ENCODE results near the gene SH3TC1.

SH3TC1 gene

DNA sequence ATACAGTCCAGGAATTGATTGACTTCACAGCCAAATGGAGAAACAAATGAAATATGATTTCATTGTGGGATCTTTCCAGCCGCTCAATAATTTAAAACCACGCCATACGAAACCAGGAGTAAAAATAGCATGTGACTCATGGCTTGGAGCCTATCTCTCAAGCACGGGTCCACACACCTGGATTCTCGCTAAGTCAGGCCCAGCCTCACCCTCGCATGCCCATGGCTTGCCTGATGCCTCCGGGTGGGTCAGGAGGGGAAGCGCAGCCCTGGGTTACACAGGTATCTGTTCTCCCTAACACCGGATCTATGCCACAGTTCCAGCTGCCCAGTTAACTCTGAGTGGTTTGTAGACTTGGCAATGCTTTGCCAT is 34.9 kb upstream of the SH3TC1 start:
- no peak for DNase-seq (ENCODE audit: low spot score)

DNA sequence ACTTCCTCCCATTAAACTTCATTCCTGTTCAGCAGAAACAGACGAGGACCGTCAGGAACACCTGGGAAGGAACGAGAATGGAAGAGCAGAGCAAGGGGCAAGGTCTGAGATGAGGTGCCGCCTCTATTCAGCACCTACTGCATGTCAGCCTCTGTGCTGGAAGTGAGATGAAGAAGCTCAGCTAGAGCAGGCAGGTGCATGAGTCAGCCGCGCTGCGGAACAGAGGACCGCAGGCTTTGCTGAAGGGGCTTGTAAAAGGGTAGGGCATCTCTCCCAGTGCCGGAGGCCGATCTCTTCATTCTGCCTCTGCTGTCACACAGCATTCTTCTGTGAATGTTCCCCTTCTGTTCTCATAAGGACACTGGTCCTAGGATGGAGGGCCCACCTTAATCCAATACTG is 34.4 kb upstream of the SH3TC1 start:
- DNase-seq (ENCODE audit: low spot score): no peak

DNA sequence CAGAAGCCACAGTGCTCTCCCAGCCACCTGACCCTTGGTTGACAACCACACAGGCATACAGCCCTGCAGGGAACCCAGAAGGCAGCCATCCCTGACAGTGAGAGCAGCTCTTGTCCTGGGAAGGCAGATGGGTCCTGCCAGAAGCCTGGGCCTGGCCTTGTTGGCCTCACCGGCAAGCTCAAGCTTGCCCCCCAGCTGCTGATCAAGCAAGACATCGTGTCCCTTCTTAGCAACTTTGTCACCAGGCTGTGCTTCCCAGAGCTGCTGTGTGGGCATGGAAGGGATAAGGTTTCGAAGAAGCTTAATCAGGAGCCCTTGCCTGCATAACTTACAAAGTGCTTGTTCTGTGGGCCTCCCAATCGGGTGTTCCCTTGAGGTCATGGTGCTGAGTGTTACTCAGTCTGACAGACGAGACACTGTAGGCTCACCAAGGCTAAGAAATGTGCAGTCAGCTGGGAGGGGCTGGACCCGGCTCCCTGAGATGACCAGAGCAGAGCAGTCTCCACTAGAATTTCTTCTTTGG is 33.7 kb upstream of the SH3TC1 start:
- no peak for DNase-seq (ENCODE audit: low spot score)

DNA sequence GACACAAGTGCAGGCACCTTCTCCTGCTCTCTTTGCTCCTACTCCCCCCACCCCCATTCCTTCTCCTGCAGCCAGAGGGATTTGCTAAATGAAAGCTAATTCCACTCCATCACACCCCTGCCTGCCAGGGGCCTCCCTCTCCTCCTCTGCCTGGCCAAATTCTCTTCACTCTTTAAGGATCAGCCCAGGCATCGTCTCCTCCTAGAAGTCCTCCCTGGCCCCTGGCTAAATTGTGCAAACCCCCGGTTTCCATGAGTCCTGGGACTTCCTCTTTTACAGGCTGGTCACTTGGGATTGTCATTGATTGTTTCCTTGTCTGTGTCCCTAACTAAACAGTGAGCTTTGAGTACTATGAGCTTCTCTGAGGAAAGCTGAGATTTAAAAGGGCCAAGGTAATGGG is 31.8 kb upstream of the SH3TC1 start:
- DNase-seq (ENCODE audit: low spot score): peak; percentile 21

DNA sequence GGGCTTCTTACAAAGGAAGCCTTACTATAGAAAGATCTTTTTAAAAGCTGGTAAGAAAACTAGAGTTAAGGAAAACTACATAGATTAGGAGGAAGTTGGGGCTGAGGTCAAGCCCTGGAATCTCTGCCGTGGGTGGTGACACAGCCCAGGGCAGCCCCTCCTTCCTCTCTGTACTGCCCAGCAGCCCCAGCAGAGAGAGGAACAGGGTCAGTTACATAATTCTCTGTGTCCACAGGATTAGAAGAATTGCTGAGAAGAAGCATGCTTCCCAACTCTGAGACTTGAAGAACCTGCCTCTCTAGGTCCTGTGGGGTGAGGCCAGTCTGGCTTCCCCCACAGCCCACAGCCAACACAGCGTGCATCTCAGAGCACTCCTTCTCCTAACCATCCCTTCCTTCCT is 31.3 kb upstream of the SH3TC1 start:
- DNase-seq (ENCODE audit: low spot score): peak; percentile 61

DNA sequence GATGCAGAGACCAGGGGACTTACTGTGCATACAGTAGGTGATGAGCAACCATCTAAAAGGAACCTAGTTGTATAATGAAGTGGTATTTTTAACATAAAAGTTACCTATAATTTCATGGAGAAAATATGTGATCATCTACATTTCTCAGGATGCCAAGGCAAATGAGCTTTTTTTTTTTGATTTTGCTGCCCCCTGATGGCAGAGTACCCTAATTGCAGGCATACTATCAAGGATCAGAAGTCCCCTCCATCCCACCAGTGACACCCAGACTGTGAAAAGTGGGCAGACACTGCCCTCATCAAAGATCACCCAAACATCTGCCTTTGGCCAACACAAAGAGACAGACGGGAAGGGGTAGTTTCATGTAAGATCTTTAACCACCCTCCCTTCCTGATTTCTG is 30.9 kb upstream of the SH3TC1 start:
- DNase-seq (ENCODE audit: low spot score): no peak

DNA sequence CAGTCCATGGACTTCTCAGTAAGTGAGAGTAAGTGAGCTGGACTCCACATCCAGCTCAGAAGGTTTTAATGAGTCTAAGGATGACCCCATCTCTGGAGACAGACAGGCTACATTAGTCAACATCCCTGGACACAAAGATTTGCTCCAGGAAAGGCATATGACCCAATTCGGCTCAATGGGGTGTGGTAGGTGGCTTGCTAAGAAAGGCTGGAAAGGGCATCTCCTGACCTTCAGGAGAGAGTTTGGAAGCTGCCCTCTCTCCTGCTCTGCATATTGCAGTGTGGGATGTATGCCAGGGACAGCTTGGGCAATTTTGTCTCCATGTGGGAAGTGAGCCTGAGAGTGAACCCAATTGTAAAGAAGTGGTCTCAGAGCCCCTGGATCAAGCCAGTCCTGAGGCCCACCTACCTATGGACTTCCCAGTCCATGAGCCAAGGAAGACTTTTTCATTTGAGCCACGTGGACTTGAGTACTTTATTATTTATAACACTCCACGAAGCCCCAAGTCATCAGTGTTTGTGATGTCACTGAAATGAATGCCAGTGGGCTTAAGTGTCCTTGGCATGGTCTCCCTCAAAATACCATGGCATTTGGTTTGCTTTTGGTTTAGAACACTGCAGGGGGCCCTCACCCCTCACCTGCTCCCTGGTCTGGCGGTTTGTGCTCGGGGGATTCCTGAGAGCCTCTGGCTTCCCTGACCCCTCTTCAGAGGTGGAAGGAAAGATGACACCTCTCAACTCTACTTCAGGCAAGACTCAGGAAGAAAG is 30.1 kb upstream of the SH3TC1 start:
- DNase-seq (ENCODE audit: low spot score): no peak

DNA sequence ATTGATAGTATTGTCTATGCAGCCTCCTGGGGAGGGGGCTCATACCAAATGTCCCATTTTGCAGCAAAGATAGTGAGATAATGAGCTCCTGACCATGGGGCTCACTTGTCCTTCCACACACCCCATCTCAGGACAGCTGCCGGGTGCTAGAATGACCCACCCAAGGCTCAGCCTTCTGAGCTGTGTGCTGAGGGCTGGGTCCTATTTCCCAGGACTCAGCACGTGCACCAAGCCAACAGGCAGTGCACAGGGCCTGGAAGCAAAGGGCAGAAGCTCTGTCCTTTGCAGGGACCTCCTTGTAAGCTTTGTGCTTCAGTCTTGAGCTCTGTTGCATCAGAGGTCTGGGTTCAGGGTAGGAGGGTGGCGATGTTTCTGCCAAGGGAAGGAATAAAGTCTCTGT is 29.3 kb upstream of the SH3TC1 start:
- no peak for DNase-seq (ENCODE audit: low spot score)

DNA sequence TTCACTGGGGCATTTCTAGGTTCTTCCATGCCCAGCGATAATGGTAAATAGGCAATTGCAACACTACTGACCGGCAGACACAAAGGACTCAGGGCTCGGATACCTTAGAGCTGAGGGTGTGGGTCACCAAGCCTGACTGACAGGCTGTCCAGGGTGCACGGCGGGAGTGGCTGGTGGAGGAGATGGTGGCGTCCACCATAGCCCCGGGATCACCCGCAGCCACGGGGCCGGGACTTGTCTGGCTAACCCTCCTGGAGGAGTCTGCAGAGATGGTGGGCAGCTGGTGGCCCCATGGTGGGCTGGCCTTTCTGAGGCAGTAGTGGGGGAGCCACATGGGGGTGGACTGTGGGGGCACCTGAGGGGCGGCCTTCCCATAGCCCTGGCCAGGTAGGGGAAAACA is 28.7 kb upstream of the SH3TC1 start:
- DNase-seq (ENCODE audit: low spot score): no peak

DNA sequence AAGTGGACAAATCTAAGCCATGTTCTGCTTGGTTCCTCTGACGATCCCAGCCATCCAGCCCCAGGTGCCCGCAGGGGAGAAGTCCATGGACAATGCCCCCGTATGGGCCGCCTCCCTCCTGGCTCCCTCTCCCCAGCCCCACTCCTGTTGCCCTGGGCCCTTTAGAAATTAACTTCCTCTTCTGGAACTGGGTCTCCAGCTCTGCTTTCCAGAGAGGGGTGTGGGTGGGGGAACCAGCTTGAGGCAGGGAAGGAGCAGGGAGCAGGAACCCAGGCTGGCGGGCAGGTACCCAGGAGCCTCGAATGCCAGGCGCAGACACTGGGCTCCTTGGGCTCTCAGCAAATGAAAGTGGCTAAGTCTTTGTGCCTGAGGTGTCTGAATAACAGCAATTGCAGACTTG is 27.8 kb upstream of the SH3TC1 start:
- DNase-seq (ENCODE audit: low spot score): no peak

DNA sequence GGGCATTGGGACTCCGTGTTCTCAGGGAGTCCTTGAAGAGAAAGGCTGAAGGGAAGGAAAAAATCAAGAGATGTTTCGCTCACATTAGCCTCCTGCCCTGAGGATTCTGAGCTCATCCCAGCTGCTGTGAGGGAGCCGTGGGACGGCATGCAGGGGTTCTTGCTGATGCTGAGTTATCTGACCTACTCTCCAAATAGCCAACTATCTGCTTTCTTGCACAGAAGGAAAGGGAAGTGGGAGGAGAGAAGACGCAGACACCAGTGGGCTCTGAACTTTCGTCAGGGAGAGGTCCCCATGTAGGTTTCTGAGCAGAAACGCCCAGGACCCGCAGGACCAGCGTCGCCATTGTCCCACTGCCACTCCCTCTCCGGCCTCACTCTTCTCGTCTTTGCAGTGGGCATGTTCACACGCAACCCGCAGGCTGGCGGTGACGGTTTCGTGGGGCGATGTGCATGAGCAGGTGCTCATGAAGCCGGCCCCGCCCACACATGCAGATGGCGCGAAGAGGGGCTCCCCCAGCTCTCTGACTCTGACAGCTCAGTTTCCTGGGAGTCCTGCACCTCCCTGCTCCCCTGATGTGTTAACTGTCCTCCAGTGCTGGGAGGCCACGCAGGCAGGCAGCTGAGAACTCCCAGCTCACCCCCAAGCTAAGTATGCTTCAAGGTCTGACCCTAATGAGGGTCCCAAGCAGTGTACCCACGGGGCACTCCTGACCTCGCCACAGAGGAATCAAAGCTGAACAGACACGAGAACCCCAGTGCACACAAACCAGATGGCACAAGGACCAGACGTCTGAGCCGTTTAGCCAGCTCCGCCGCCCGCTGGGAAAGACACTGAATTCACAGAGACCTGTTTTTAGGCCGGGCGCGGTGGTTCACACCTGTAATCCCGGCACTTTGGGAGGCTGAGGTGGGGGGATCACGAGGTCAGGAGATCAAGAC is 26.8 kb upstream of the SH3TC1 start:
- no peak for DNase-seq (ENCODE audit: low spot score)

DNA sequence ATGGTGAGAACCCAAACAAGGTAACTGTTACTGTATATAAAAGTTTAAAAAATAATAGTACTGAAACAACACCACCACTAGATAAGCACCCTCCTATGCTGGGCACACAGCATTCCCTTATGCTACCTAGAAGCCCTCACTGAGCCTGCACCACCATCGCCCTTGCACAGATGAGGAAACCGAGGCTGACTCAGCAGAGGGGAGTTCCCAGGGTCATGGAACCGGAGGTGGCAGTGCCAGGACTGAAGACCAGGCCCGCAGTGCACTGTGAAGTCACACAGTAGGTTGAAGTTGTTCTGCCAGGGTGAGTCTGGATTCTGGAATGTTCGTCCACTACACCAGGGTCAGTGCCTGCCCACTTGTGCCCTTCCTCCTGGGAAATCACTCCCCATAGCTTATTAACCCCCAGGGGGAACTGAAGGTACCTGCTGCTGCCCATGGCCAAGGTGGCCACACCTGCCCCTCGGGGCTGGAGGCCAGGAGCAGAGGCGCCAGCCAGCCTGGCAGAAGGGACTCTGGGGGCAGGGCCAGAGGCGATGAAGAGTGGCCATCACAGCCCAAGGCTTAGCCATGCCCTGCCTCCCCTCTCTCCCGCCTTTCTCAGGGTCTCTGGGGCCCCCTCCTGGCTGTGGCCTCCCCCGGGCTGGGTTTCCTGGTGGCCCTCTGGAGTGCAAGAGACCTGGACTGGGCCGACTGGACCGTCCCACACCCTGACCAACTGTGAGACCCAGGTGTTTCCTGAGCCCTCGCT is 25.4 kb upstream of the SH3TC1 start:
- no peak for DNase-seq (ENCODE audit: low spot score)

DNA sequence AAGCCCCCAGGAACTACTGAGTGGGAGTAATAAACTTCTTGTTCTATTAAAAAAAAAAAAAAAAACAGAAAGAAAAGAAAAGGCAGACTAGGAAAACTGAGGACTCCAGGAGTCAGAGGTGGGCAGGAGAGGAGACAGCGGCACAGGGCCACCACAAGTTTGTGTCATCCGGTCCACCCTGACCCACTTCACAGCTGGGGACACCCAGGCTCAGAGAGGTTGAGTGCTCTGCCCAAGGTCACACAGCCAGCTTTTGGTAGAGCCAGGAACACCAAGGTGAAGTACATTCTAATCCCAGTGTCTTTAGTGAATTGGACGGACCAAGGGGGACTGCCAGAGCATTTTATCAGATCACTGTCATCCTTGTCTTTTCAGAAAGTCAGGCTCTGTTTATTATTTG is 24.1 kb upstream of the SH3TC1 start:
- DNase-seq (ENCODE audit: low spot score): no peak

DNA sequence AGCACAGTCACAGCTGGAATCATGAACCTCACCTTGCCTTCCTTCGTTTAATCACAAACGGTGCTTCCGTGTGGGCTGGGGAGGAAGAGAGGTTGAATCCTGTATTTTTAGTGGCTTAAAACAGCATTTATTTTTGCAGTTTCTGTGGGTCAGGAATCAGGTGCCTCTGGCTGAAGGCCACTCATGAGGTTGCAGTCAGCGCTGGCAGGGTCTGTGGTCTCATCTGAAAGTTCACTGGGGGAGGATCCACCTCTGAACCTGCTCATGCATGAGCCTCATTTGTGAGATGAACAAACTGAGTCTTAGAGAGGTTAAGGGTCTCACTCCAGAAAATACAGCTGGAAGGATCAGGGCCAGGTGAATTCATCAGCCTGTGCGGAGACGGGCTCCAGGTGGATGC is 23.4 kb upstream of the SH3TC1 start:
- DNase-seq (ENCODE audit: low spot score): no peak

DNA sequence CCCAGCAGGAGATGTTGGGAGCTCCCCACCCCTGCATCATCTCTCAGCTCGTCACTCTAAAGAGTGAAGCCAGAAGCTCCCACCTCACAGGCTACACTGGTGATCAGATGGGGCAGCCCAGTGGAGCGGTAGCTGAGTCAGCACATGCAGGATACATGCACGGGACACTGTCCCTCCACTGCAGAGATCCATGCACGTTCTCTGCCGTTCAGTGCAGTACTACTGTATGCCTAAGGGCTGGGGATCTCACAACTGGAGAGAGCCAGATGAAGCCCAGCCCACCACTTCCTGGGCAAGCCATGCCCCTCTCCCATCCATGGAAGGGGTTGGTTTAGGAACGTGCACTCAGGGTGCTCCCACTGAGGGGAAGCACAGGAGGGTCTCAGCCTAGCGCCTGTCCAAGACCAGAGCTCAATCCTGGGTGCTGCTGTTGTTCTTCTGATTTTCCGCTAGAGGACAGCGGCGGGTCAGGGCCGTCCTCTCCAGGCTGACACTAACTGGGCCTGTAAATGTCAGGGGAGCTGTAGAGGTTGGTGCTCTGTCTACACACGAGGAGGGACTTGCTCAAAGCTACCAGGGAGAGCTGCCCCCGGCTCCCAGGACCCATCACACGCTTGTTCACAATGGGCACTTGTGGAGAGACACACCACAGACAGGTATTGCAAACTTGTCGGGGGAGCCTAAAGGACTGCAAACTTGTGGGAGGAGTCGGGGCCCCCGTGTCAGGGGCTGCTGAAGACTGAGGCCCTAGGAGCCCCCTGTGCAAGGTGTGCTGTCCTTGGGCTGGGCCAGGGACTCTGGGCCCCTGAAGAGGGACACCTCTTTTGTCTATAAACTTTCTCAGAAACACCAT is 22.3 kb upstream of the SH3TC1 start:
- peak; percentile 26 for DNase-seq (ENCODE audit: low spot score)

DNA sequence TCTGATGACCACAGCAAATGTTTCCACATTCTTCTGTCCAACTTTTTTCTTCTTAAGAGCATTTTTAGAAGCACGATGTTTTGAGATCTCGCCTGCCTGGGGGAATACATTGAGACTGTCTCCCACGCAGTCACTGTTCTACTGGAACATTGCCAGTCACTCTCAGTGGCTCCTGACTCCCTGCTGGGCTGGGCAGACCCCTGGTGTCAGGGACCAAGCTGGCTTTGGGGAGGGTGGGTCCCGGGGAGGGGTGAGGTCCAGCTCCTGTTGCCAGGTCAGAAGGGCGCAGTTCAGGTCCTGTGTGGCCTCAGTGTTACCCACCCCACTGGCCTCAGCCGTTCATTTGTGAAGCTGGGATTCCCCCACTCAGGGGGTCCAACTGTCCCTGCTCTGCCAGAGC is 21.5 kb upstream of the SH3TC1 start:
- DNase-seq (ENCODE audit: low spot score): no peak

DNA sequence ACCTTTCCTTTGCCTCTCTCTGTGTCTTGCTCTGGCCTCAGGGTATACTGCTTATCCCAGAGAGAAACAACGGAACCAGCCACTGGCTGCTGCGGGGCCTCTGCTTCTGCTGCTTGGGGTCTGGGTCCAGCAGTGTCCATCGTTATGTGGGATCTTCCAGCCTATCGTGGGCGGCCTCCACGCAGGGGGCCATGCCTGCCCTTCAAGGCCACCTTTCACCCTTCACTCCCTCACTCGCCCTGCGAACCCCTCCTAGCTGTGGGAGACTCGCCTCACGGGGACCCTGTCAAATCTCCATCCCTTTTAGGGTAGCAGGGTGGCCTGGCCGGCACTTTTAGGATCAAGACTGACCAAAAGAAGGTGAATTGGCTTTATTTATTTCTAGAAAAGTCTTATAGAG is 21.1 kb upstream of the SH3TC1 start:
- no peak for DNase-seq (ENCODE audit: low spot score)

DNA sequence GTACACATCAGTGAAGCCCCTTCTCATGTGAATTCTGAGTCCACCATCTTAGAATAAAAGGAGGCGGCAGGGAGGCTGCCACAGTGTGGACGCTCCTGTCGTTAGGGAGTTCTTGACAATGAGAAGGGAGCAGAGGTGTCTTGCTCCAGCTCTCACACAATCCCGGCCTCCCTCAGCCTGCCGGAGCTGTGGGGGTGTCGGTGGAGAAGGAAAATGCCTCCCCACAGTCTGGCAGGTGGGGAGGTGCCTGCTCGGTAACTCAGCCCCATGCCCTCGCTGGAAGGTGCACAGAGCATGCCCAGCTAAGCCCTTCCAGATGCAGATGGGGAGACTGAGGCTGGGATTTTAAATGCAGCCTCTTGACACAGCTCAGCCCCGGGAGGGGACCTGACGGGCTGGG is 20.0 kb upstream of the SH3TC1 start:
- DNase-seq (ENCODE audit: low spot score): no peak

DNA sequence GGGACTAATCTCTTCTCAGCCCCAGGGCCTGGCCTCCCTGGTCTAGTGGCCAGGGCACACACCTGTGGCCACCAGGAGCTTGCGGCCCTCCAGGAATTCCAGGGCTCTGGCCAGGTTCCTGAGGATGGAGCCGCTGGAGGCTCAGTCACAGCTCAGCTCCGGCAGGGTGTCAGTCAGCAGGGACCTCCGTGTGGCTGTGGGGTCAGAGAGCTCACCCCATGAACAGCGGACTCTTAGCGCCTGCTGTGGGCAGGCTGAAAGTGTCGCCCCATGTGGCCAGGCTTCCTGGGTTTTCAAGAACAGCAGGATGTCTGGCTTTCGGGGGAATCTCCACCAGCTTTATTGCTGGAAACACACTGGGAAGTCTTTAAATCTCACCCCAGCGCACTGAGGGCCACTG is 19.3 kb upstream of the SH3TC1 start:
- no peak for DNase-seq (ENCODE audit: low spot score)

DNA sequence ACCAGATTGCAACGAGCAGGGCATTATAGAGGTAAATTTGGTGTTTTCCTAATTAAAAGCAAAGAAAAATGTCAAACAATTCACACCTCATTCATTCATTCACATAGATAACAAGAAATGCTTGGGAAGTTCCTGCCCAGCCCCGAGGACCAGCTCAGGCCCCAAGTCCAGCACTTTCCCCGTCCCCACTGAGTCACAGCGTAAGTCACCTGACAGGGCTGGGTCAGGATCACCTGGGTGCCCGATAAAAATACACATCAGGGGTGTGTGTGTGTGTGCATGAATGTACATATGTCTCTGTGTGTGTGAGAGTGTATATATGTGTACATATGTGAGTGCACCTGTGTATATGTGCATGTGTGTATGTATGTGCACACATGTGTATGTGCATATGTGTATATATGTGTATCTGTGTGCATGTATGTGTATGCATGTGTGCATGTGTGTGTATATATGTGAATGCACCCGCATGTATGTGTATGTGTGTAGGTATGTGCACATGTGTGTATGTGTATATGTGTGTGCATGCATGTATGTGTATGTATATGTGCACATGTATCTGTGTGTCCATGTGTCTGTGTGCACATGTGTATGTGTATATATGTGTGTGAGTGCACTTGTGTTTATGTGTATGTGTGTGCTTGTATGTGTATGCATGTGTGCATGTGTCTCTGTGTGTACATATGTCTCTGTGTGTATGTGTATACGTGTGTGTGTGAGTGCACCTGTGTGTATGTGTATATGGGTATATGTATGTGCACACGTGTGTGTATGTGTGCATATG is 18.6 kb upstream of the SH3TC1 start:
- DNase-seq (ENCODE audit: low spot score): no peak

DNA sequence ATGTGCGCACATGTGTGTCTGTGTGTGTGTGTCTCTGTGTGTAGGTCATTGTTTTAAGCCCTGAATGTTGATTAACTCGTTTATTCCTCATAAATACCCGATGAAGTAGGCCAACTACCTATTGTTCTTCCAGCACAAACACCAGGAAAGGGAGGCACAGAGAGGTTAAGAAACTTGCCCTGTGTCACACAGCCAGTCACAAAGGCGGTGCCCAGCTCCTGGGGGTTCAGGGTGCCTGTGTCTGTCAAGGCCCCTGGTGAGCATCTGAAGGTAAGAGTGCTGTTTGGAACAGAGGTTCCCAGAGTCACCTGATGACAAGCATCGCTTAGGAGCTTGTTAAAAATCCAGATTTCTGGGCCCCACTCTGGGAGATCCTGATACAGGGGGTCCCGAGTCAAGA is 18.0 kb upstream of the SH3TC1 start:
- DNase-seq (ENCODE audit: low spot score): no peak
